Activated CD4-positive, CD25-positive, alpha-beta regulatory T cell treated with anti-CD3 and anti-CD28 coated beads, Interleukin-2, amount 50 U/mL, for 72 hours (primary cell): Measurements from ENCODE around the gene RBFOX2.

ENCODE experiments used
- DNase-seq: peaks from one replicate; pipeline ENCODE4 v3.0.0; 2021

The RBFOX2 gene

GRCh38 chr22:35971456-35972119, 57.0 kb downstream of the RBFOX2 start:
- DNase-seq = no peak

- DNase-seq = no peak
Observed at GRCh38 chr22:35970616-35971455, 57.8 kb downstream of the RBFOX2 start.

GRCh38 chr22:35967046-35967397, 61.6 kb downstream of the RBFOX2 start:
- no peak for DNase-seq

- no peak for DNase-seq
Observed at GRCh38 chr22:35966314-35967045, 62.1 kb downstream of the RBFOX2 start.

GRCh38 chr22:35963237-35963810, 65.3 kb downstream of the RBFOX2 start:
- DNase-seq = no peak

GRCh38 chr22:35961480-35962295, 66.9 kb downstream of the RBFOX2 start:
- no peak for DNase-seq

GRCh38 chr22:35960854-35961253, 67.8 kb downstream of the RBFOX2 start:
- DNase-seq = no peak

GRCh38 chr22:35959121-35959800, 69.4 kb downstream of the RBFOX2 start:
- DNase-seq = no peak

GRCh38 chr22:35958334-35958733, 70.3 kb downstream of the RBFOX2 start:
- no peak for DNase-seq

- DNase-seq = no peak
Observed at GRCh38 chr22:35957589-35957988, 71.0 kb downstream of the RBFOX2 start.

- no peak for DNase-seq
Observed at GRCh38 chr22:35956850-35957249, 71.8 kb downstream of the RBFOX2 start.

- DNase-seq = no peak
Observed at GRCh38 chr22:35955546-35955945, 73.1 kb downstream of the RBFOX2 start.

- no peak for DNase-seq
Observed at GRCh38 chr22:35952576-35952975, 76.0 kb downstream of the RBFOX2 start.

- DNase-seq = no peak
Observed at GRCh38 chr22:35950262-35950661, 78.4 kb downstream of the RBFOX2 start.

- DNase-seq = no peak
Observed at GRCh38 chr22:35949243-35949642, 79.4 kb downstream of the RBFOX2 start.

- DNase-seq = no peak
Observed at GRCh38 chr22:35947794-35948425, 80.7 kb downstream of the RBFOX2 start.

- no peak for DNase-seq
Observed at GRCh38 chr22:35944458-35944857, 84.2 kb downstream of the RBFOX2 start.

- no peak for DNase-seq
Observed at GRCh38 chr22:35940166-35940565, 88.5 kb downstream of the RBFOX2 start.

GRCh38 chr22:35938226-35938625, 90.4 kb downstream of the RBFOX2 start:
- DNase-seq = no peak

- DNase-seq = no peak
Observed at GRCh38 chr22:35930933-35931332, 97.7 kb downstream of the RBFOX2 start.

GRCh38 chr22:35928285-35928798, 100.3 kb downstream of the RBFOX2 start:
- DNase-seq = no peak
